Breast epithelium (tissue), 4 donors: ENCODE results near the gene TMTC2. TPM values are rescaled to one million over a fixed set of nuclear protein-coding genes. Genes with fewer than 3 reads are reported as not detected.

ENCODE experiments used
- DNase-seq, 2 donors: peaks; one replicate each; pipeline ENCODE4 v3.0.0-alpha.2; 2019; ENCODE audit warnings: low spot score in 2 of 2
- H3K27ac ChIP-seq, 2 donors: fragments of 200-600 bp; sonication (generic) in 1 of 2; one replicate each; pipeline ENCODE4 v1.5.1; 2016 to 2019; ENCODE audit warnings: mild to moderate bottlenecking in 1 of 2
- H3K27me3 ChIP-seq, 2 donors: fragments of 200-600 bp; sonication (generic) in 1 of 2; one replicate each; pipeline versions ENCODE4 v1.5.1 to v1.6.0; 2017 to 2019; ENCODE audit warnings: control low read depth in 1 of 2, mild to moderate bottlenecking in 1 of 2
- H3K36me3 ChIP-seq: fragments of 200-600 bp; one replicate; pipeline ENCODE4 v1.5.1; 2019
- H3K4me1 ChIP-seq, 2 donors: fragments of 200-600 bp; sonication (generic); one replicate each; pipeline ENCODE4 v1.5.1; 2016 to 2019; ENCODE audit warnings: control low read depth in 1 of 2
- H3K4me3 ChIP-seq, 3 donors: fragments of 200-600 bp; sonication (generic); 1 replicate in 2 of 3; 2 replicates in 1 of 3; pipeline ENCODE4 v1.5.1; 2016 to 2019; ENCODE audit warnings: mild to moderate bottlenecking in 3 of 3, moderate library complexity in 2 of 3
- H3K9me3 ChIP-seq, 2 donors: fragments of 200-600 bp; sonication (generic) in 1 of 2; one replicate each; pipeline ENCODE4 v1.5.1; 2016 to 2019; ENCODE audit warnings: control low read depth in 1 of 2
- CTCF ChIP-seq, 3 donors: fragments of 450-650 bp; IDR thresholded peaks; one replicate each; pipeline ENCODE4 v1.5.1; 2016 to 2017; ENCODE audit warnings: antibody characterized with exemption in 3 of 3, mild to moderate bottlenecking in 3 of 3, moderate library complexity in 3 of 3
- POLR2A ChIP-seq: fragments of 450-650 bp; IDR thresholded peaks from one replicate; pipeline ENCODE4 v1.6.1; 2016; ENCODE audit warnings: antibody characterized with exemption, mild to moderate bottlenecking, moderate library complexity
- POLR2AphosphoS5 ChIP-seq, 3 donors: sonication (generic); formaldehyde crosslinking; IDR thresholded peaks; one replicate each; pipeline ENCODE4 v1.6.1; 2017; ENCODE audit warnings: antibody characterized with exemption in 3 of 3
- intact Hi-C: fragments of 100-400 bp; cut with DNase I; formaldehyde crosslinking; loops from one replicate; pipeline ENCODE4 v1.15.1; 2023; ENCODE audit warnings: low total_unique reads
- total RNA-seq, 3 donors: library from RNA; depleted of rRNA; stranded (reverse); fragments of >200 nt; gene quantifications; one replicate each; pipeline ENCODE4 v1.1.0, GENCODE V29; 2016

Gene TMTC2
- 10 to 100 TPM in 2 of 3 donors, 1 to 10 TPM in 1; 7.0 to 28.8 (median 19.3) TPM for total RNA-seq

- no peaks in the 10 kb centered on the region for H3K36me3 ChIP-seq
- no peaks in the 10 kb centered on the region for H3K9me3 ChIP-seq
- H3K4me3 ChIP-seq = peak within 1 kb of the TSS; percentile 77 to 82 (median 79)
- peaks cover 0 to 17% of the 10 kb centered on the region in 2 donors for H3K4me1 ChIP-seq
- peak; percentile 89 to 92 for DNase-seq
- intact Hi-C loops = no loop called here
- TF ChIP-seq POLR2AphosphoS5 (IDR thresholded peaks at IDR 0.05) = peak; percentile 46 to 62 (median 62)
- no peak for TF ChIP-seq POLR2A
- no peak for TF ChIP-seq CTCF (IDR thresholded peaks at IDR 0.05)
- H3K27me3 ChIP-seq = no peaks in the 10 kb centered on the region
- peak within 1 kb of the TSS; percentile 93 to 96 for H3K27ac ChIP-seq
Observed at GRCh38 chr12:82686168-82687020, at the start of gene TMTC2. TMTC2 (plus strand) TSS chr12:82686906.

- H3K4me1 ChIP-seq = no peaks in the 10 kb centered on the region
- intact Hi-C loops = no loop called here
- no peaks in the 10 kb centered on the region for H3K36me3 ChIP-seq
- no peak overlapping the region for H3K4me3 ChIP-seq
- no peak overlapping the region for H3K27ac ChIP-seq
- peaks cover 0 to 5% of the 10 kb centered on the region in 2 donors for H3K9me3 ChIP-seq
- H3K27me3 ChIP-seq = no peaks in the 10 kb centered on the region
- TF ChIP-seq CTCF (IDR thresholded peaks at IDR 0.05) (no peak), POLR2AphosphoS5 (IDR thresholded peaks at IDR 0.05) (no peak), POLR2A (no peak)
- DNase-seq = no peak
Observed at GRCh38 chr12:82638324-82638723, 48.4 kb upstream of the TMTC2 start.

GRCh38 chr12:82644896-82645295 is 41.8 kb upstream of the TMTC2 start:
- no peaks in the 10 kb centered on the region for H3K36me3 ChIP-seq
- H3K9me3 ChIP-seq = no peaks in the 10 kb centered on the region
- DNase-seq = no peak
- intact Hi-C loops = no loop called here
- H3K27me3 ChIP-seq = no peaks in the 10 kb centered on the region
- H3K27ac ChIP-seq = no peak overlapping the region
- H3K4me1 ChIP-seq = no peaks in the 10 kb centered on the region
- H3K4me3 ChIP-seq = no peak overlapping the region
- TF ChIP-seq POLR2AphosphoS5 (IDR thresholded peaks at IDR 0.05) = no peak
- no peak for TF ChIP-seq CTCF (IDR thresholded peaks at IDR 0.05)
- TF ChIP-seq POLR2A = no peak

GRCh38 chr12:82645414-82645813 is 41.3 kb upstream of the TMTC2 start:
- Histone ChIP-seq H3K4me3 (no peak overlapping the region), H3K27me3 (no peaks in the 10 kb centered on the region), H3K36me3 (no peaks in the 10 kb centered on the region), H3K9me3 (no peaks in the 10 kb centered on the region), H3K27ac (no peak overlapping the region), H3K4me1 (no peaks in the 10 kb centered on the region)
- TF ChIP-seq POLR2A (no peak), POLR2AphosphoS5 (IDR thresholded peaks at IDR 0.05) (no peak), CTCF (IDR thresholded peaks at IDR 0.05) (no peak)
- DNase-seq = no peak
- intact Hi-C loops = no loop called here

- DNase-seq = no peak
- intact Hi-C loops = no loop called here
- no peaks in the 10 kb centered on the region for H3K4me1 ChIP-seq
- H3K9me3 ChIP-seq = no peaks in the 10 kb centered on the region
- no peak overlapping the region for H3K4me3 ChIP-seq
- H3K27ac ChIP-seq = no peak overlapping the region
- TF ChIP-seq POLR2AphosphoS5 (IDR thresholded peaks at IDR 0.05) (no peak), POLR2A (no peak), CTCF (IDR thresholded peaks at IDR 0.05) (no peak)
- H3K27me3 ChIP-seq = no peaks in the 10 kb centered on the region
- no peaks in the 10 kb centered on the region for H3K36me3 ChIP-seq
Observed at GRCh38 chr12:82647853-82648252, 38.9 kb upstream of the TMTC2 start.
